GM21526 (cell line): Measurements from ENCODE around the gene PDZD7.
"Not testable (repeated sequence)": the region's sequence is repeated elsewhere in the genome, so short reads cannot be mapped to it uniquely, and the experiment has no call there.

Experiments
- ATAC-seq: cut with Tn5 transposase; IDR thresholded peaks from one replicate; pipeline ENCODE4 v1.9.1; 2021; ENCODE audit warnings: moderate library complexity; ENCODE audit not compliant: unreplicated experiment, low FRiP score

Gene PDZD7

GRCh38 chr10:100986623-100986951 is 44.3 kb downstream of the PDZD7 start:
- no peak for ATAC-seq

GRCh38 chr10:100985336-100985735 is 45.6 kb downstream of the PDZD7 start:
- ATAC-seq = no peak

GRCh38 chr10:100984672-100985177 is 46.2 kb downstream of the PDZD7 start:
- no peak for ATAC-seq

- ATAC-seq = no peak
Measured at GRCh38 chr10:100983868-100984671, 46.9 kb downstream of the PDZD7 start.

- ATAC-seq = no peak
Measured at GRCh38 chr10:100982916-100983830, 47.8 kb downstream of the PDZD7 start.

GRCh38 chr10:100981178-100981772 is 49.7 kb downstream of the PDZD7 start:
- ATAC-seq = no peak

- ATAC-seq = no peak
Measured at GRCh38 chr10:100980711-100981110, 50.2 kb downstream of the PDZD7 start.

GRCh38 chr10:100980311-100980710 is 50.6 kb downstream of the PDZD7 start:
- ATAC-seq = no peak

GRCh38 chr10:100979791-100980272 is 51.1 kb downstream of the PDZD7 start:
- ATAC-seq = no peak

GRCh38 chr10:100978901-100979195 is 52.1 kb downstream of the PDZD7 start:
- no peak for ATAC-seq

- no peak for ATAC-seq
Measured at GRCh38 chr10:100978121-100978900, 52.6 kb downstream of the PDZD7 start.

GRCh38 chr10:100977436-100977835 is 53.5 kb downstream of the PDZD7 start:
- ATAC-seq = no peak

GRCh38 chr10:100976906-100977305 is 54.0 kb downstream of the PDZD7 start:
- no peak for ATAC-seq

- ATAC-seq = not testable (repeated sequence)
Measured at GRCh38 chr10:100975397-100975796, 55.5 kb downstream of the PDZD7 start.

GRCh38 chr10:100972904-100973535 is 57.9 kb downstream of the PDZD7 start:
- ATAC-seq = no peak

- no peak for ATAC-seq
Measured at GRCh38 chr10:100972115-100972903, 58.6 kb downstream of the PDZD7 start.

- ATAC-seq = no peak
Measured at GRCh38 chr10:100970914-100971811, 59.8 kb downstream of the PDZD7 start.
